Measurements from ENCODE around the gene PLXDC2.

PLXDC2 gene

DNA sequence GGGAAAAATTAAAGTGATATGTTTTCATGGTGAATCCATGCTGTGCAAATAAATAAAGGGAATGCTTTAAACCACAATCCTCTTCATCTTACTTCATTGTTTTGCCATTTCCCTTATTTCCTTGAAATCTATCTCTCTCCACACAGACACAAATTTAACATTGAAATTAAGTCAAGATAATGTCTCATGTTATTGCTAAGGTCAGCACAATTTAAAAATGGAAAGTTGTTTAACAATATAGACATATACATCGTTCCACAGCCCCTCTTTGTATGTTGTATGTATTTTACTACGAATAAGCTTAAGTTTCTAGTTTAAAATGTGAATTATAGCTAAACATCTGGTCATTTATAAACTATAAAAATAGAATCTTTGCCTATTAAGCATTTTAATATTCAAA, 256.9 kb downstream of the PLXDC2 start:
- DNase-seq = no peak

GRCh38 chr10:20075713-20076112, 259.5 kb downstream of the PLXDC2 start:
- DNase-seq = no peak

GRCh38 chr10:20084451-20084850, 268.2 kb downstream of the PLXDC2 start:
- no peak for DNase-seq

GRCh38 chr10:20085115-20085514, 268.9 kb downstream of the PLXDC2 start:
- DNase-seq = no peak

DNA sequence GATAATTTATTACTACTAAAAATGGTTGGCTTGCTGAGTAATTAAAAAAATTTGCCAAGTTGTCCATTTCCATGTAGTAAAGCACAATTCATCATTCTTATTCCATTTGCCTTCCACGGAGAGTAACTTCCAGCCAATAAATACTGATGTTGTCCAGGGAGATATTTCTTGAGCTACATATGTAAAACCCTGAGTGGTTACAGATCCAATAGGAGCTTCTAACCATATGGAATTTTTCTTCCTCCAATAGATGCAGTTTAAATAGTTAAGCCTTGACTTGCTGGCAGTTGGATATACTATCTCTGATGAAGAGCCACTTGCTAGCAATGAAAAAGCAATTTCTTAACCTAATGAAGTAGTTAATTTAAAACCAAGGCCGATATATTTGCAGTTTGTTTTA, 271.1 kb downstream of the PLXDC2 start:
- DNase-seq = no peak

DNA sequence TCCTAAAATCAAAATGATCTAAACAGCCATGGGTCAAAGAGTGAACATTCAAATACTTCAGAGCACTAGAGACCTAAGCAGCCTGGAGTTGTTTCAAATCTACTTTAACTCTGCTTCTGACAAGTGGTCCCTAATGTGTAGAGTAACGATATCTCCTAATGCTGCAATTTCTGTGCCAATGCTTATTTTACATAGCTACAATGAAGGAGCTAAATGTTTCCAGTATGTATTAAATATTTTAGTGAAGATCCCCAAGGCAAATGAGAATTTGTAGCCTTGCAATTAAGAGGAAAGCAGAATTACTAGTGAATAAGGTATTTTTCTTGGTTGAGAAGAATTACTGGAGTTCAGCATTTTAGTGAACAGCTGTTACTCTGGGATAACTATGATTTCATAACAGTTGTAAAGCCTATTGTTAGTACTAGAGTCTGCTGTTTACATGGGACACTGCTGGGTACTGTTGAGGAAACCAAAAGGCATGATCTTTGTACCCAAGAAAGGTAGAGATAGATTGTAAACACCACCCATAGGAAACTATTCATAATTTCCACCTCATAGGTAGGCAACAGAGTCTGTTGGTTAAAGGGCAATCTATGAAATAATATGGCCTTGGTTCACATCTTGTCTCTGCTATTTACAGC, 271.9 kb downstream of the PLXDC2 start:
- no peak for DNase-seq

DNA sequence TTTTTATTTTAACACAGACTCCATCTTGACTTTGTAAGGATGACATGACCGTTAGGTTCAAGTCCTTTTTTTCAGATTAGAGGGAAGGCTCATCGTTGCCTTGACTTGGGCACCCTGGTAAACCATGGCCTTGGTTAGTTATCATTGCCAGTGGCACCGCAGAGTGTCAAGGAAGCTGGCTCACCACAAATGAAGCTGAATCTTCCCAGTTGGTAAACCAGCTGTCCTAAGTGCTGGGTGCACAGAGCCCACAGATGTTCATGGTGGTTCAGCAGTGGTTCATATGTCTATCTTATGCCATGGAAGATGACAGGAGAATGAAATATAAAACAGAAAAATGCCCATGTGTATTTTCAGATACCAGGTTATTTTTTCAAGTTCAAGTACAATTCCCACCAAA, 273.6 kb downstream of the PLXDC2 start:
- DNase-seq = no peak

DNA sequence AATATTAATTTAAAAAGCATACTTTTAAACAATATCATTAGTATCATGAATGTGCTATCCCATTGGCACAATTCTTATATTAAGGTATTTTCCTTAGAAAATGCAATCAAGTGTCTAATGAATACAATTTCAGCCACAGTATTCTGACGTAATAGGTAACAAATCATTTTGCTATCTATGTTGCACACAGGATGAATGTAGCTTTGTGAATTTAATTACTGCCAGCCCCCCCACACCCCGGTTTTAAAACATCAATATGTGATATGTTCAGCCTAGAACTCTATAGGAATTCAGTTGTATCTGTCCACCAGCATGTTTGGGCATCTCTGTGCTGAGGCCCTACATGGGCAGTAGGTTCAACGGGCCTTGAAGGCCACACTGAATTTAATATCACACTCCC, 274.6 kb downstream of the PLXDC2 start:
- DNase-seq = no peak

- DNase-seq = no peak
Measured at GRCh38 chr10:20091698-20092097, 275.5 kb downstream of the PLXDC2 start.

DNA sequence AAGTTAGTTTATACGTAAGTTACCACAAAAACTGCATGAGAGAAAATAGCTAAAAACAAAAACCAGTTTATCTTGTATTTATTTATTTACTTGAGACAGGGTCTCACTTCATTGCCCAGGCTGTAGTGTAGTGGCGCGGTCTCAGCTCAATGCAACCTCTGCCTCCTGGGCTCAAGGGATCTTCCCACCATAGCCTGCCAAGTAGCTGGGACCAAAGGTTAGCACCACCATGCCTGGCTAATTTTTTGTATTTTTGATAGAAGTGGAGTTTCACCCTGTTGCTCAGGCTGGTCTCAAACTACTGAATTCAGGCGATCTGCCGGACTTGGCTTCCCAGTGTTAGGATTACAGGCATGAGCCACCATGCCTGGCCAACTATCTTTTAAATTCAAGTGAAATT, 277.4 kb downstream of the PLXDC2 start:
- DNase-seq = no peak

- no peak for DNase-seq
Measured at GRCh38 chr10:20094226-20094976, 278.2 kb downstream of the PLXDC2 start.

DNA sequence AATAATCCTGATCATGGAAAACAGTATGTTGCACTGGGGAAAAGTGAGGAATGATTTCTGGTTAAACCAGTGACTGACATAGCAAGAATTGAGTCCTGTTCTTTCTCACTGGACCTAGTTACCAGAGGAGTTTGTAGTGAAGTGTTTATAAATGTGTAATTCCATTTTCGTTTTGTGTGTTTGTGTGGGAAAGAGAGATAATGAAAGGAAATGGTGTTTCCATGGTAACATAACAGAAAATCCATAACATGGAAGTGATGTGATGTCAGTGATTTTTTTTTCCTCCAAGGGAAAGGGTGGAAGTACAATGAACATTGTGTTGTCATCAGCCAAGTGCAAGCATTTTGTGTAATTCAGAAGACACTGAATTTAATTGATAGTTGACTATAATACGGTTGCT, 283.9 kb downstream of the PLXDC2 start:
- DNase-seq = no peak

- no peak for DNase-seq
Measured at GRCh38 chr10:20105236-20105635, 289.0 kb downstream of the PLXDC2 start.

DNA sequence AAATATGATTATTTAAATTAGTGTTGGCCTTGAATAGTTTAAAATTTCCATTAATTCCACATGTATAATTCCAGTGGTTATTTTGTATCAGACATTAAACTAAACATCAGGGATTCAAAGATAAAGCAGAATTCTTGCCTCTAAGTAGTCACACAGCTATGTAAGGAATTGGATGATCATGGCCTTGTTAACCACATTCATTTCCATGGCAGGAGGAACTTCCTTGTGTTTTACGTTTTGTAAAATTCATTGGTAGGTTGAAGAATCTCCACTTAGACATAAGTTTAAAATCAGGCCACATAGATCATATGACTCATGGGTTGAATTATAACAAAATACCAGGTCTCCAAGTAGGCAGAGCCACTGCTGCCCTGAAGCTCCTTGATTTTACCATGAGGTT, 289.7 kb downstream of the PLXDC2 start:
- DNase-seq = no peak

DNA sequence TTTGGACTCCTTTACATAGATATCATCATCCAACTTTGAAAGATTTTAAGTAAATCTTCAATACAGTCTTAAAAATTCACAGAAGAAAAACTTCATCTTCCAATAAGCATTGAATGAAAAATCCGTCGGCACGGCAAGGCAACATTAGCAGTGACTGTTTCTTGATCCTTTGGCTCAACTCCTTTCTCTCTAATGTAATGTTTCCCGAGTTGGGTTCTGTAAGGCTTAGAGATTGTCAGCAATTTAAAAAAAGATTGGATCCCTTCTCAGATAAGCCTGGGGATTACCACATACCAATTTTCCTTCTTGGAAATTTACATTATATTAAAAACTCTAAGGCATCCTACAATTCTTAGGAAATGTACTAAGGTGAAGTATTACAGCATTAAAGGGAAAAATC, 291.8 kb downstream of the PLXDC2 start:
- DNase-seq = no peak

- DNase-seq = no peak
Measured at GRCh38 chr10:20109613-20110012, 293.4 kb downstream of the PLXDC2 start.

DNA sequence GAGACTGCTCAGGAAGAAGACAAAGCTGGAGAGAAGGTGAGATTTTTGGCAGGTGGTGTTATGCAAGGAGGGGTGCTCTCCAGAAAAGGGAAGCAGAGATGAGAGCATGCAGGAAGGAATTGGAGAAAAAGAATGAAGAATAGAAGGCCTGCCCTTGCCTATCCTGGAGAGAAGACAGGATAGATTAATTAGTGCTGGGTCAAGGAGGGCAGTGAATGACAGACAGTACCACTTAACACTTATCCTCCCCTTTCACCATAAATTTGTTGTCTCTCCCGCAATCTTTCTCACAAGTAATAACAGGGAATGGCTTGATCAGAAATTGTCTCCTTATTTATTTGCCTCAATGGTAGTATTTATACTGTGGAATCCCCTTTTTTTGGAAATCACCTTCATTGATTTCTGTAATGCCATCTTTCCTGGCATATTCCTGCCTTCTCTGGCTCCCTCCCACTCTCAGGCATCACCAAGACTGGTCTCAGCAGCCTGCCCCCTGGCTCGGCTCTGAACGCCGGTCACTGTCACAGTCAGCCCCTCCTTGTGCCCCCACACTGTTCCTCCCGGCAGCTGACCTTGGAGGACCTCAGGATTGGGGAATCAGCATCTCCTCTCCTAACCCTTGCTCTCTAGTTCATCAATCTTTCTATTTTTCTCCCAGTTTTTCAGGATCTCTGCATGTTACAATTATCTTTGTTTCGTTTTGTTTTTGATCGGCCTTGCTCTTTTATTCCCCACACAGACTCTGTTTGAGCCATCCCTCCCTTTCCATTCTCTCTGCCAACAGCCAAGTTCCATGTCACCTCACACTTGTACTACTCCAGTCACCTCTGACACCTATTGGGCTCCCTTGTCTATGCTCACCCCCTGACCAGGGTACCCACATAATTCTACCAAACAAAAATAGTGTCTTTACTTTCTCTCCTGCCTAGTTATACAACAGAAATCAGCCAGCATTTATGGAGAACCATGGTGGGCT, 294.2 kb downstream of the PLXDC2 start:
- no peak for DNase-seq

DNA sequence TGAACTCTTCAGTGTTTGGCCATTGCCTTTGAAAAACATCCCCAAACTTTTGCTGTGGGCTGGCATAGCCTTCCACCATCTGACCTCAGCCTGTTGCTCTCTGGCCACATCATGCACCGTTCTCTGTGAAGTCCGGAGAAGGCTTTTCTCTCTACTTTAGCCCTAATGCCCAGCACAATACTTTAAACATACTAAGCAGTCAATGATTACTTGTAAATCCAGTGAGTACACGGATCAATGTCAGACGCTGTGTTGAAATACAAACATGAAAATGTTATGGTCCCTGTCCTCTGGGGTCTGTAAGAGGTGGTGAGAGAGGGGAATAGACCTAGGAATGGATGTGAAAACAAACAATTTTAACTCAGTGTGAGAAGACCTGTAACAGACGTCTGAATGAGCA, 297.9 kb downstream of the PLXDC2 start:
- no peak for DNase-seq

DNA sequence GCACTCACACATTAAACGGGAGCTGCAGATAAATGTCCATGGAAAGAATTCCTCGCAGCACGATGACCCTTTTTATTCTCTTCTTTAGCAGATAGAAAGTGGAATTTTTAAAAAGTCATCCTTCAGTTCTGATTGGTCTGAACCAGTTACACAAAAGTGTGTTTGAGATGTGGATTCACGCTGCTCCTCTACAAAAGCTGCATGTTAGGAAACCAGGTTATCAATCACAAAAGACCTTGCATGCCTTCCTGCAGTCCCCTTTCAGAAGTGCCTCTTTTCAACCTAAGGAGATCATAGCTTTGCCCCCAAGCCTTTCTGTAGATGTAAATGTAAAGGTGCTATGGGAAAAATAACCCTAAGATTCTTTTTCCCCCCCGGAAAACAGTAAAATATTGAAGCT, 299.7 kb downstream of the PLXDC2 start:
- no peak for DNase-seq

GRCh38 chr10:20117471-20117870, 301.2 kb downstream of the PLXDC2 start:
- no peak for DNase-seq

DNA sequence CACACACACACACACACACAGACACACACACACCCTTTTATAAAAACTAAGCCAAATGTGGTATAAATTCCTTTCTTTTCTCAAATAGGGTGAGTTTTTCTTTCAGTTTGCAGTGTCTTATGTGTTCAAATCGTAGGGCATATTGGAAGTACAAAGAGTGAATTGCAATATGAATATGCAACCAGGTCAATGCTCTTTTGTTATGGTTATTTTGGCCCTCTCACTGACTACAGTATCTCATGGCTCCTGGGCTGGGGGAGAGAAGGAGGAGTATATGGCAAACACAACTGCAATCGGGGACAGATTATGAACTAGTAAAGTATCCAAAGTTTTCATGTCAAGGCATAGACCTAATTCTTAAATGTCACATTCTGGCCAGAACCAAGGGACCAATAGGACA, 301.9 kb downstream of the PLXDC2 start:
- no peak for DNase-seq

- DNase-seq = no peak
Measured at GRCh38 chr10:20128811-20129210, 312.6 kb downstream of the PLXDC2 start.

DNA sequence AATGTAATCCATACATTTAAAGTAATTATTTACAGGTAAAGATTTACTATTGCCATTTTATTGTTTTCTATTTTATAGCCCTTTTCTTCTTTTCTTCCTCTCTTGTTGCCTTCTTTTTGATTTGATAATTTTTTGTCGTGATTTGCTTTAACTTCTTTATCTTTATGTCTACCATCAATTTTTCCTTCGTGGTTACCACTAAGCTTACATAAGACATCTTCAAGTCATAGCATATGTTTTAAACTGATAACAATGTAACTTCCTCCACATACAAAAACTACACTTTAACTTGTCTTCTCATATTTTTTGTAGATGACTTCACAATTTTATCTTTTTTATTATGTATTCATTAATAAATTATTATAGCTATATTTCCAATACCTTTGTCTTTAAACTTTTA, 316.6 kb downstream of the PLXDC2 start:
- DNase-seq = no peak

Data from NCI-H1694 treated with DMSO at 0.1 percent for 48 hours (cell line).